ENCODE measurements around the gene PHAX. TPM values are rescaled to one million over a fixed set of nuclear protein-coding genes. Genes with fewer than 3 reads are reported as not detected.
"Not testable (repeated sequence)": the region's sequence is repeated elsewhere in the genome, so short reads cannot be mapped to it uniquely, and the experiment has no call there.

Gene PHAX
- 23.2 TPM for total RNA-seq
- long read RNA-seq, full-length matches to known transcripts: 23 of 30 reads
- long read RNA-seq, partial matches to known transcripts: 1 of 30 reads
- long read RNA-seq, other reads (novel, unspliced or antisense): 6 of 30 reads

GRCh38 chr5:126600631-126601511 lies at the start of gene PHAX:
PHAX (plus strand) TSS chr5:126600947; CDS start chr5:126600963, 16 bp downstream.
- no peaks in the 10 kb centered on the region for H3K27me3 ChIP-seq
- DNase-seq (peak; percentile 90), ATAC-seq (peak; percentile 99)
- H3K4me1 ChIP-seq: peaks cover 26% of the 10 kb centered on the region
- H3K9me3 ChIP-seq: no peaks in the 10 kb centered on the region
- H3K36me3 ChIP-seq: peaks cover 24% of the 10 kb centered on the region
- H3K27ac ChIP-seq: peak within 1 kb of the TSS; percentile 90
- H3K4me3 ChIP-seq: peak within 1 kb of the TSS; percentile 99
- peak; percentile 76 for TF ChIP-seq CTCF (IDR thresholded peaks at IDR 0.05)
- intact Hi-C loops (cut with DNase I): no loop called here

GRCh38 chr5:126552614-126553013 lies 48.1 kb upstream of the PHAX start:
- no peak for DNase-seq
- Histone ChIP-seq H3K4me3 (no peak overlapping the region), H3K27me3 (no peaks in the 10 kb centered on the region), H3K36me3 (peaks cover 69% of the 10 kb centered on the region), H3K9me3 (no peaks in the 10 kb centered on the region), H3K4me1 (no peaks in the 10 kb centered on the region), H3K27ac (no peak overlapping the region)
- ATAC-seq: no peak
- TF ChIP-seq CTCF (IDR thresholded peaks at IDR 0.05): no peak
- intact Hi-C loops (cut with DNase I): no loop called here

GRCh38 chr5:126555101-126555500 lies 45.6 kb upstream of the PHAX start:
- H3K36me3 ChIP-seq: peaks cover 60% of the 10 kb centered on the region
- ATAC-seq; H3K4me1 ChIP-seq; intact Hi-C loops (cut with DNase I); H3K27ac ChIP-seq; DNase-seq; H3K9me3 ChIP-seq; H3K27me3 ChIP-seq; H3K4me3 ChIP-seq: not testable (repeated sequence)

- ATAC-seq: no peak
- intact Hi-C loops (cut with DNase I): no loop called here
- H3K36me3 ChIP-seq: peaks cover 5% of the 10 kb centered on the region
These were observed 38.8 kb upstream of the PHAX start for GRCh38 chr5:126561908-126562307.

GRCh38 chr5:126562823-126563222 lies 37.9 kb upstream of the PHAX start:
- Histone ChIP-seq H3K9me3 (no peaks in the 10 kb centered on the region), H3K4me3 (no peak overlapping the region), H3K27ac (no peak overlapping the region), H3K4me1 (no peaks in the 10 kb centered on the region), H3K27me3 (no peaks in the 10 kb centered on the region), H3K36me3 (peaks cover 5% of the 10 kb centered on the region)
- ATAC-seq (no peak), DNase-seq (no peak)
- intact Hi-C loops (cut with DNase I): no loop called here
- TF ChIP-seq CTCF (IDR thresholded peaks at IDR 0.05): no peak

More at GRCh38 chr5:126561908-126562307, 38.8 kb upstream of the PHAX start:
- Histone ChIP-seq H3K9me3 (no peaks in the 10 kb centered on the region), H3K27me3 (no peaks in the 10 kb centered on the region), H3K4me3 (no peak overlapping the region), H3K4me1 (no peaks in the 10 kb centered on the region), H3K27ac (no peak overlapping the region)
- no peak for TF ChIP-seq CTCF (IDR thresholded peaks at IDR 0.05)
- DNase-seq: no peak

- Histone ChIP-seq H3K4me1 (no peaks in the 10 kb centered on the region), H3K4me3 (no peak overlapping the region), H3K27me3 (no peaks in the 10 kb centered on the region), H3K9me3 (no peaks in the 10 kb centered on the region), H3K27ac (no peak overlapping the region), H3K36me3 (peaks cover 34% of the 10 kb centered on the region)
- no peak for DNase-seq
- no peak for TF ChIP-seq CTCF (IDR thresholded peaks at IDR 0.05)
- no peak for ATAC-seq
- intact Hi-C loops (cut with DNase I): no loop called here
These were observed 32.5 kb upstream of the PHAX start for GRCh38 chr5:126568206-126568755.

Data from upper lobe of right lung (tissue), 1 donor.